ENCODE data around the gene PRKCE.

Gene PRKCE

GRCh38 chr2:45925636-45926366 is 274.3 kb downstream of the PRKCE start:
- Mint-ChIP-seq H3K36me3 (ENCODE audit: low read depth) (no peaks in the 10 kb centered on the region), H3K9me3 (no peaks in the 10 kb centered on the region), H3K4me3 (no peak overlapping the region), H3K27ac (no peak overlapping the region), H3K4me1 (no peaks in the 10 kb centered on the region), H3K27me3 (no peaks in the 10 kb centered on the region)
- no peak for DNase-seq
- no peak for ATAC-seq

DNA sequence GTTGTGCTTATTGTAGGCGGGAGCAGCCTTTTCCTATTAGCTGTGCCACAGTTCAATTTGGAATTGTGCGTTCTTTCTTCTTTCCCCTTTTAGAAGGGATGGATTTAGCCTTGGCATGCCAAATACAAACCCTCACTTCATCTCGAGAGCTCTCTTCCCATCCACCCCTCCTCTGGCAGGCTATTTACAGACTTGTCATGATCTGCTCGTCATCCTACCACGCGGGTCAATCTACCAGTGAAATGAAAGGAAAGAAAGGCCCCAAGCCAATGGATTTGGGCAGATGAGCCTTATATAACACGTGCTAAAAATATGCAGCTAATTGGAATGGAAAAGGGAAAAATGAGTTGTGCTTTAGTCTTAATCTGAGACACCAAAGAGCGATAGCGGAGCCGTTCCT is 277.5 kb downstream of the PRKCE start:
- H3K9me3 Mint-ChIP-seq, result no peaks in the 10 kb centered on the region
- no peaks in the 10 kb centered on the region for H3K4me1 Mint-ChIP-seq
- H3K4me3 Mint-ChIP-seq, result no peak overlapping the region
- no peaks in the 10 kb centered on the region for H3K36me3 Mint-ChIP-seq (ENCODE audit: low read depth)
- ATAC-seq (no peak), DNase-seq (no peak)
- H3K27me3 Mint-ChIP-seq, result no peaks in the 10 kb centered on the region
- no peak overlapping the region for H3K27ac Mint-ChIP-seq

GRCh38 chr2:45929674-45930395 is 278.4 kb downstream of the PRKCE start:
- no peaks in the 10 kb centered on the region for H3K27me3 Mint-ChIP-seq
- DNase-seq, result no peak
- no peak overlapping the region for H3K27ac Mint-ChIP-seq
- ATAC-seq, result no peak
- H3K36me3 Mint-ChIP-seq (ENCODE audit: low read depth), result no peaks in the 10 kb centered on the region
- no peak overlapping the region for H3K4me3 Mint-ChIP-seq
- no peaks in the 10 kb centered on the region for H3K4me1 Mint-ChIP-seq
- H3K9me3 Mint-ChIP-seq, result no peaks in the 10 kb centered on the region

DNA sequence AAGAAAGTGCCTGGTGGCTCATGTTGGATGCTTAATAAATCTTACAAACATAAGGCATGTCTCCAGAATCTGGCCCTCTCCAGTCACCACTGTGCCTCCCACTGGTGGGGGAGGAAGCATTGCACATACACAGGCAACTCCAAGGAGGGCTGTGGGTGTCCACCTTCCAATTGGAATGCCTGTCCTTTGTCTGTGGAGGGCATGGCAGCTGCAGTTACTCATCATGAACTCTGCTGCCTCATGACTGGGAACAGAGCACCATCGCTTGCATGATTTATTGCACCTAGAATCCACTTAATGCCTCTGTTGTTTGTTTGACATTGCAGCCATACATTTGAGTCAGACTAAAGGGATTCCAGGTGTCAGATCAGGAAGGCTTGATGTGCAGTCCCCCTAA is 278.9 kb downstream of the PRKCE start:
- Mint-ChIP-seq H3K4me3 (no peak overlapping the region), H3K27me3 (no peaks in the 10 kb centered on the region), H3K27ac (no peak overlapping the region), H3K9me3 (no peaks in the 10 kb centered on the region), H3K36me3 (ENCODE audit: low read depth) (no peaks in the 10 kb centered on the region), H3K4me1 (no peaks in the 10 kb centered on the region)
- DNase-seq, result no peak
- ATAC-seq, result no peak

DNA sequence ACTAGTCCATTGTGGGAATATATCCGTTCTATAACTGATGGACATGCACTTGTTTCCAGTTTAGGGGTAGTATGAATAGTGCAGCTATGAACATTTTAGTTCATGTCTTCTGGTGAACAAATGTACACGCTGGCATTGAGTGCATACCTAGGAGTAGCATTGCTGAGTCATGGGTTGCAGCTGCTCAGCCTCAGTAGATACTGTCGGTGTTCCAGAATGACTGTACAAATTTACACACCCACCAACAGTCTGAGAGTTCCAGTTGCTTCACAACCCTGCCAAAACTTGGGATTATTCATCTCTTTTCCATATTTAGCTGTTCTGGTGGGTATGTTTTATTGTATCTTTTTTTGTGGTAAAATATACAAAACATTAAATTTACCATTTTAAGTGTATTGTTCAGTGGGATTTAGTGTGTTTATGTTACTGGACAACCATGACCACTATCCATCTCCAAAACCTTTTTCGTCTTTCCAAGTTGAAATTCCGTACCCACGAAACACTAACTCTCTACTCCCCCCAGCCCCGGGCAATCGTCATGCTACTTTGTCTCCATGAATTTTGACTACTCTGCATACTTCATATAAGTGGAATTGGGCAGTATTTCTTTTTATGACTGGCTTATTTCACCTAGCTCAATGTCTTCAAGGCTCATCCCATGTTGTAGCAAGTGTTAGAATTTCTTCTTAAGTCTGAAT is 281.0 kb downstream of the PRKCE start:
- Mint-ChIP-seq H3K27ac (no peak overlapping the region), H3K36me3 (ENCODE audit: low read depth) (no peaks in the 10 kb centered on the region), H3K4me1 (peaks cover 3% of the 10 kb centered on the region), H3K4me3 (no peak overlapping the region), H3K27me3 (no peaks in the 10 kb centered on the region), H3K9me3 (no peaks in the 10 kb centered on the region)
- DNase-seq, result no peak
- no peak for ATAC-seq

GRCh38 chr2:45935791-45936622 is 284.5 kb downstream of the PRKCE start:
- peak; percentile 84 for ATAC-seq
- H3K4me3 Mint-ChIP-seq, result no peak overlapping the region
- no peaks in the 10 kb centered on the region for H3K27me3 Mint-ChIP-seq
- peaks cover 3% of the 10 kb centered on the region for H3K4me1 Mint-ChIP-seq
- no peaks in the 10 kb centered on the region for H3K9me3 Mint-ChIP-seq
- no peaks in the 10 kb centered on the region for H3K36me3 Mint-ChIP-seq (ENCODE audit: low read depth)
- H3K27ac Mint-ChIP-seq, result no peak overlapping the region
- DNase-seq, result peak; percentile 53

- no peaks in the 10 kb centered on the region for H3K36me3 Mint-ChIP-seq (ENCODE audit: low read depth)
- H3K4me1 Mint-ChIP-seq, result peaks cover 3% of the 10 kb centered on the region
- ATAC-seq (no peak), DNase-seq (no peak)
- no peak overlapping the region for H3K27ac Mint-ChIP-seq
- H3K27me3 Mint-ChIP-seq, result no peaks in the 10 kb centered on the region
- no peaks in the 10 kb centered on the region for H3K9me3 Mint-ChIP-seq
- no peak overlapping the region for H3K4me3 Mint-ChIP-seq
Observed at GRCh38 chr2:45936623-45936979, 285.1 kb downstream of the PRKCE start.

DNA sequence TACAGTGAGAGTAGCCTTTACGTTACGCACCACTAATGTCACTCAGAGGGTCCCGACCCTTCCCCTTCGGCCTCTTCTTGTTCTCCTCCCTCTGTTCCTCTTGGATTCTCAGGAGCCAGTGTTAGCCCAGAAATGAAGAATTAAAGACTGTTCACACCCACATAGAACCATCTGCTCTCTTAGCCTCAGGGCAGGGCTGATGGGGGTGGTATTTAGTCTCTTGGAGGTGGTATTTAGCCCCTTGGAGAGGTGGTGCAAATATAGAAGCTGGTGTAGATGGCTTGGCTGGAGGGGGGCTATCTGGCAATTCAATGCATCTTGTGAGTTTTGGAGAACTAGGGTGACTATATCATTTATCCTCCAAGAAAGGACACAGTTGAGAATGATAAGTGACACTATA is 286.5 kb downstream of the PRKCE start:
- DNase-seq, result no peak
- Mint-ChIP-seq H3K27ac (no peak overlapping the region), H3K9me3 (no peaks in the 10 kb centered on the region), H3K27me3 (no peaks in the 10 kb centered on the region), H3K4me3 (no peak overlapping the region), H3K36me3 (ENCODE audit: low read depth) (no peaks in the 10 kb centered on the region), H3K4me1 (peaks cover 3% of the 10 kb centered on the region)
- ATAC-seq, result no peak

DNA sequence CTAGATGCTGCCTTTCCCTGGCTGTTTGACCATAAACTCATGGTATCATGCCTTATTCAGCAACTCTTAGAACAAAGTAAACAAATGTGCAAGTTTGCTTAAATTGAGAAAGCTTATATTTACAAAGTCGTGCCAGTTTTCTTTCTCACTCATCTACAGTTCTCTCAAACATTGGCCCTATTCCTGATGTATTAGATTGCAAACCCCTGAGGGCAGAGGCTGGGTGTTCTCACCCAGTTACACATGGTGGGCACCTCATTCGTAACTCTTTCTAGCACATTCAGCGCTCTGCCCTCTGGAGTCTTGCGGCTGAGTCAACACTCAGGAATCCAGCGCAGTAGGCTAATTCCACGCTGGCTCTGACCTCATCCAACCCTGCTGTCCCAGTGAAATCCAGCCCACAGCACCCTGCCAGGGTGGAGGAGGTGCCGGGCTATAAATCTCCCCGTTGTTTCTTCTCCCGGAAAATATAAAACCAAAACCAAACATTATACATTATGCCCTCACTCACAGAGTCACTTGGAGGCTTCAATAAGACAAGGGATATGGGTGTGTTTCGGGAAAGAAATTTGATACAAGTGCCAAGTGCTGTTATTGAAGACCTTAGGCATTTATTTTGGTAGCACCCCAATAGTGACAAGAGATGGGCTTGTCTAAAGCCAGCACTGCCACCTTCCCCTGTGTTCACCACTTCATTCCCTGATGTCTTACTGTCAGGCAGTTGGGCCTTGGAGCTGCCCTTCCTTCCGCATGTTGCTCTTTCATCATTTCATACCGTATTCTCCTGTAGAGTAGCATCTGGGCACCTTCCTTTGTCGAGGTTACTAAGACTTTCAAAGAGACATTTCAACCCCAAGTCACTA is 287.4 kb downstream of the PRKCE start:
- H3K9me3 Mint-ChIP-seq, result no peaks in the 10 kb centered on the region
- no peak overlapping the region for H3K27ac Mint-ChIP-seq
- DNase-seq (no peak), ATAC-seq (no peak)
- no peaks in the 10 kb centered on the region for H3K27me3 Mint-ChIP-seq
- peaks cover 3% of the 10 kb centered on the region for H3K4me1 Mint-ChIP-seq
- no peak overlapping the region for H3K4me3 Mint-ChIP-seq
- H3K36me3 Mint-ChIP-seq (ENCODE audit: low read depth), result no peaks in the 10 kb centered on the region

DNA sequence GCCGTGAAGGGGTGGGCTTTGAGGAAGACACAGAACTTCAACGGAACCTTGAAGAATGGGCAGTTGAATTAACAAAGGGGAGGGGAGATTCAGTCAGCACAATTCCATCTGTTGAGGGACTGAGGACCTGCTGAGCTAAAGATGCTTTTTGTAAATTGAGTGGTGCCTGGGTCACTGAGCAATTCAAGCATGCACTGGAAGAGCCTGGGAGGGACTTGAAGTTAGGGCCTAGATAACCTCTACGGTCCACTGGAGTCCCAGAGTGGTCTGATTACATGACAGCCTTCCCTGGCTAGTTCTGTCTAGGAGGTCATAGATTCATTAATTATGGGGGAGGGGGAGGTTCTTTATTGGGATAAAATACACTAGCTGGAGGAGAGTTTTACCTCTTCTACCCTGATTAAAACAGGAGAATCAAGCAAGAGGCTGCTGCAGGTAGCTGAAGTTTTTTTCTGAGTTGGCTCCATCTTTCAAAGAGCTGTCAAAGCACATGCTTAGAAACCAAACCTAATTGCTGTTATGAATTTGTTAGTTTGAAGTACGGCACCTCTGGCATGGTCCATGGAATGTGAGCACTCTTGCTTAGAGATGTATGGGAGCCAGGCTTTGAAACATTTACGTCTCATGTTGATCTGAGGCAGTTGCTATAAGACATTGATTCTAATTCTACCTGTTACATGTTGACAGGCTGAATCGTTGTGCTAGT is 290.2 kb downstream of the PRKCE start:
- Mint-ChIP-seq H3K4me1 (no peaks in the 10 kb centered on the region), H3K27ac (no peak overlapping the region), H3K36me3 (ENCODE audit: low read depth) (no peaks in the 10 kb centered on the region), H3K27me3 (no peaks in the 10 kb centered on the region), H3K9me3 (no peaks in the 10 kb centered on the region), H3K4me3 (no peak overlapping the region)
- ATAC-seq, result no peak
- DNase-seq, result no peak

- no peaks in the 10 kb centered on the region for H3K9me3 Mint-ChIP-seq
- no peak overlapping the region for H3K27ac Mint-ChIP-seq
- DNase-seq, result no peak
- H3K36me3 Mint-ChIP-seq (ENCODE audit: low read depth), result no peaks in the 10 kb centered on the region
- no peaks in the 10 kb centered on the region for H3K4me1 Mint-ChIP-seq
- H3K27me3 Mint-ChIP-seq, result no peaks in the 10 kb centered on the region
- no peak for ATAC-seq
- H3K4me3 Mint-ChIP-seq, result no peak overlapping the region
Observed at GRCh38 chr2:45942237-45942738, 290.8 kb downstream of the PRKCE start.

DNA sequence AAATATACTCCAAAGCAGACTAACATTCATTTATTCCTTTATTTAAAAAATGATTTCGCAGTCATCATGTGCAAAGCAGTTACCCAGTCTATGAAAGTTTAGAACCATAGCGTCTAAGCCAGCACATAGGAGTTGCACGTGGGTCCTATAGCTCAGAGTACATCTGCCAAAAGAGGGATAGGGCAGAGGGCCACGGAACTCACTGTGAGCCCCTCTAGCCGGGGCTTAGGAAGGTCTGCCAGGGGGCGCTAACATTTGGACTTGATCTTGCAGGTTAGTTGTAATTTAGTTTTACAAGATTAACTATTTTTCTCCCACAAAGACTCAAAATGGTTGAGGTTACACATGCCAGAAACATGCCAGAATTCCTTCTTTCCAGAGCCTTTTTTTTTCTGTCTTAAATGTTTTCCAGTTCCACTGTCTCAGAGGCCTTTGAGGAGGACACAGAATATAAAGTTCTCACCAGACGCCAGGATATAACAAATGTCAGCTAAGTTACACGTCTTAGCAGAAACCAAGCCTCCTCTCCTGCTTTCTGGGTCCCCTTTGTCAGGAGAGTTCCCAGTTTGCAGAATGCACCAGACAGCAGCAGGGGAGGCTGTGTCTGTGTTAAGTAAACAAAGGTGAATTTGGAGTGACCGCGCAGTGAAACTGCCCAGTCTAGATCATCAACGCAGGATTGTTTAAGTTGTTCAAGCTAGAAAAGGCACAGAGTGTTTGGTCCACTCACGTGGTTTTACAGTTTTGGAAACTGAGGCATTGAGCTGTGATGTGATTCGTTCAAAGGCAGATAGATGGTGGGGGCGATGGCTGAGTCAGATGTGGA is 292.0 kb downstream of the PRKCE start:
- H3K27me3 Mint-ChIP-seq, result no peaks in the 10 kb centered on the region
- no peak overlapping the region for H3K4me3 Mint-ChIP-seq
- no peaks in the 10 kb centered on the region for H3K4me1 Mint-ChIP-seq
- ATAC-seq (no peak), DNase-seq (no peak)
- no peaks in the 10 kb centered on the region for H3K36me3 Mint-ChIP-seq (ENCODE audit: low read depth)
- H3K9me3 Mint-ChIP-seq, result no peaks in the 10 kb centered on the region
- H3K27ac Mint-ChIP-seq, result no peak overlapping the region

GRCh38 chr2:45944074-45944473 is 292.6 kb downstream of the PRKCE start:
- no peaks in the 10 kb centered on the region for H3K4me1 Mint-ChIP-seq
- no peak overlapping the region for H3K4me3 Mint-ChIP-seq
- no peaks in the 10 kb centered on the region for H3K9me3 Mint-ChIP-seq
- H3K36me3 Mint-ChIP-seq (ENCODE audit: low read depth), result no peaks in the 10 kb centered on the region
- no peak for DNase-seq
- no peaks in the 10 kb centered on the region for H3K27me3 Mint-ChIP-seq
- H3K27ac Mint-ChIP-seq, result no peak overlapping the region
- no peak for ATAC-seq

All from activated naive CD8-positive, alpha-beta T cell treated with anti-CD3 and anti-CD28 coated beads, Interleukin-2, amount 50 U/mL, for 24 hours (primary cell).